Measurements from ENCODE around the gene ARRDC3.

ARRDC3 gene

GRCh38 chr5:91381239-91381773 lies 1.8 kb downstream of the ARRDC3 start:
- CTCF ChIA-PET: interaction anchor here (0.6 to 1.0 kb wide), 6 partner anchors 37 to 525 kb away, joined by 3 to 5 read pairs (median 4); no protein-coding TSS in a partner anchor
- Histone ChIP-seq H3K36me3 (ENCODE audit: control insufficient read depth in 2 of 2, insufficient read depth in 1 of 2, low read length in 2 of 2) (peaks cover 6 to 7% of the 10 kb centered on the region in 2 experiments; a peak in 2 of 3 replicates), H3K27ac (ENCODE audit: extremely low read depth, low read depth, low read length) (peak overlapping the region; percentile 32; the same call in 1 of the 2 replicates), H3K4me3 (ENCODE audit: low read depth, low read length) (peak overlapping the region; percentile 63), H3K9me3 (ENCODE audit: control insufficient read depth, insufficient read depth, low read depth, low read length) (no peaks in the 10 kb centered on the region), H3K4me1 (ENCODE audit: control insufficient read depth, insufficient read depth, low read length) (peaks cover 6% of the 10 kb centered on the region; the same call in 1 of the 2 replicates)
- TF ChIP-seq, protein P1, sequence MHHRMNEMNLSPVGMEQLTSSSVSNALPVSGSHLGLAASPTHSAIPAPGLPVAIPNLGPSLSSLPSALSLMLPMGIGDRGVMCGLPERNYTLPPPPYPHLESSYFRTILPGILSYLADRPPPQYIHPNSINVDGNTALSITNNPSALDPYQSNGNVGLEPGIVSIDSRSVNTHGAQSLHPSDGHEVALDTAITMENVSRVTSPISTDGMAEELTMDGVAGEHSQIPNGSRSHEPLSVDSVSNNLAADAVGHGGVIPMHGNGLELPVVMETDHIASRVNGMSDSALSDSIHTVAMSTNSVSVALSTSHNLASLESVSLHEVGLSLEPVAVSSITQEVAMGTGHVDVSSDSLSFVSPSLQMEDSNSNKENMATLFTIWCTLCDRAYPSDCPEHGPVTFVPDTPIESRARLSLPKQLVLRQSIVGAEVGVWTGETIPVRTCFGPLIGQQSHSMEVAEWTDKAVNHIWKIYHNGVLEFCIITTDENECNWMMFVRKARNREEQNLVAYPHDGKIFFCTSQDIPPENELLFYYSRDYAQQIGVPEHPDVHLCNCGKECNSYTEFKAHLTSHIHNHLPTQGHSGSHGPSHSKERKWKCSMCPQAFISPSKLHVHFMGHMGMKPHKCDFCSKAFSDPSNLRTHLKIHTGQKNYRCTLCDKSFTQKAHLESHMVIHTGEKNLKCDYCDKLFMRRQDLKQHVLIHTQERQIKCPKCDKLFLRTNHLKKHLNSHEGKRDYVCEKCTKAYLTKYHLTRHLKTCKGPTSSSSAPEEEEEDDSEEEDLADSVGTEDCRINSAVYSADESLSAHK (tag by site-specific recombination; IDR thresholded peaks at IDR 0.05): peak; percentile 36; the same call in 1 of the 2 replicates
- 0 out of 2 replicates have a peak, but pooled peaks have one; percentile 15 for TF ChIP-seq ZNF513 (tag by site-specific recombination; IDR thresholded peaks at IDR 0.05)
- 0 out of 2 replicates have a peak, but pooled peaks have one; percentile 11 for TF ChIP-seq ZBTB44 (tag by site-specific recombination; IDR thresholded peaks at IDR 0.05)
- TF ChIP-seq SCRT2 (tag by site-specific recombination; IDR thresholded peaks at IDR 0.05): no peak
- TF ChIP-seq, protein P2, sequence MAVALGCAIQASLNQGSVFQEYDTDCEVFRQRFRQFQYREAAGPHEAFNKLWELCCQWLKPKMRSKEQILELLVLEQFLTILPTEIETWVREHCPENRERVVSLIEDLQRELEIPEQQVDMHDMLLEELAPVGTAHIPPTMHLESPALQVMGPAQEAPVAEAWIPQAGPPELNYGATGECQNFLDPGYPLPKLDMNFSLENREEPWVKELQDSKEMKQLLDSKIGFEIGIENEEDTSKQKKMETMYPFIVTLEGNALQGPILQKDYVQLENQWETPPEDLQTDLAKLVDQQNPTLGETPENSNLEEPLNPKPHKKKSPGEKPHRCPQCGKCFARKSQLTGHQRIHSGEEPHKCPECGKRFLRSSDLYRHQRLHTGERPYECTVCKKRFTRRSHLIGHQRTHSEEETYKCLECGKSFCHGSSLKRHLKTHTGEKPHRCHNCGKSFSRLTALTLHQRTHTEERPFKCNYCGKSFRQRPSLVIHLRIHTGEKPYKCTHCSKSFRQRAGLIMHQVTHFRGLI (tag by site-specific recombination; IDR thresholded peaks at IDR 0.05): 0 out of 2 replicates have a peak, but pooled peaks have one; percentile 8
- no peak for TF ChIP-seq ZNF19 (tag by site-specific recombination; IDR thresholded peaks at IDR 0.05; ENCODE audit: low read depth)
- TF ChIP-seq ZNF629 (tag by site-specific recombination; IDR thresholded peaks at IDR 0.05): 0 out of 2 replicates have a peak, but pooled peaks have one; percentile 51
- no peak for TF ChIP-seq ZNF426 (tag by site-specific recombination; IDR thresholded peaks at IDR 0.05)
- TF ChIP-seq ZNF2 (tag by site-specific recombination; IDR thresholded peaks at IDR 0.05): 0 out of 2 replicates have a peak, but pooled peaks have one; percentile 12
- TF ChIP-seq, protein P3, sequence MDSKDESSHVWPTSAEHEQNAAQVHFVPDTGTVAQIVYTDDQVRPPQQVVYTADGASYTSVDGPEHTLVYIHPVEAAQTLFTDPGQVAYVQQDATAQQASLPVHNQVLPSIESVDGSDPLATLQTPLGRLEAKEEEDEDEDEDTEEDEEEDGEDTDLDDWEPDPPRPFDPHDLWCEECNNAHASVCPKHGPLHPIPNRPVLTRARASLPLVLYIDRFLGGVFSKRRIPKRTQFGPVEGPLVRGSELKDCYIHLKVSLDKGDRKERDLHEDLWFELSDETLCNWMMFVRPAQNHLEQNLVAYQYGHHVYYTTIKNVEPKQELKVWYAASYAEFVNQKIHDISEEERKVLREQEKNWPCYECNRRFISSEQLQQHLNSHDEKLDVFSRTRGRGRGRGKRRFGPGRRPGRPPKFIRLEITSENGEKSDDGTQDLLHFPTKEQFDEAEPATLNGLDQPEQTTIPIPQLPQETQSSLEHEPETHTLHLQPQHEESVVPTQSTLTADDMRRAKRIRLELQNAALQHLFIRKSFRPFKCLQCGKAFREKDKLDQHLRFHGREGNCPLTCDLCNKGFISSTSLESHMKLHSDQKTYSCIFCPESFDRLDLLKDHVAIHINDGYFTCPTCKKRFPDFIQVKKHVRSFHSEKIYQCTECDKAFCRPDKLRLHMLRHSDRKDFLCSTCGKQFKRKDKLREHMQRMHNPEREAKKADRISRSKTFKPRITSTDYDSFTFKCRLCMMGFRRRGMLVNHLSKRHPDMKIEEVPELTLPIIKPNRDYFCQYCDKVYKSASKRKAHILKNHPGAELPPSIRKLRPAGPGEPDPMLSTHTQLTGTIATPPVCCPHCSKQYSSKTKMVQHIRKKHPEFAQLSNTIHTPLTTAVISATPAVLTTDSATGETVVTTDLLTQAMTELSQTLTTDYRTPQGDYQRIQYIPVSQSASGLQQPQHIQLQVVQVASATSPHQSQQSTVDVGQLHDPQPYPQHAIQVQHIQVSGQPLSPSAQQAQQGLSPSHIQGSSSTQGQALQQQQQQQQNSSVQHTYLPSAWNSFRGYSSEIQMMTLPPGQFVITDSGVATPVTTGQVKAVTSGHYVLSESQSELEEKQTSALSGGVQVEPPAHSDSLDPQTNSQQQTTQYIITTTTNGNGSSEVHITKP (tag by site-specific recombination; IDR thresholded peaks at IDR 0.05): 0 out of 2 replicates have a peak, but pooled peaks have one; percentile 29
- peak; percentile 9; the same call in 1 of the 2 replicates for TF ChIP-seq ZNF335 (tag by site-specific recombination; conservative IDR thresholded peaks at IDR 0.05)
- POLR2A ChIA-PET: interaction anchor here (0.6 to 2.1 kb wide), 22 partner anchors 10 to 972 kb away, joined by 3 to 13 read pairs (median 5); partner anchors contain the start of gene CETN3

All from HEK293 (cell line).